Measurements from ENCODE around the gene PNPLA3.
A peak's percentile ranks its signal among the peaks of the same experiment; 100 is the strongest.

PNPLA3 gene

GRCh38 chr22:43968614-43969013 is 45.0 kb downstream of the PNPLA3 start:
- no peak for DNase-seq

GRCh38 chr22:43969021-43969878 is 45.6 kb downstream of the PNPLA3 start:
- DNase-seq = no peak

- no peak for DNase-seq
Observed at GRCh38 chr22:43969989-43970755, 46.6 kb downstream of the PNPLA3 start.

- no peak for DNase-seq
Observed at GRCh38 chr22:43971112-43971511, 47.5 kb downstream of the PNPLA3 start.

GRCh38 chr22:43972931-43973462 is 49.4 kb downstream of the PNPLA3 start:
- DNase-seq = no peak

- no peak for DNase-seq
Observed at GRCh38 chr22:43974028-43974545, 50.5 kb downstream of the PNPLA3 start.

GRCh38 chr22:43975041-43975440 is 51.4 kb downstream of the PNPLA3 start:
- DNase-seq = no peak

GRCh38 chr22:43976861-43977795 is 53.5 kb downstream of the PNPLA3 start:
- no peak for DNase-seq

- no peak for DNase-seq
Observed at GRCh38 chr22:43978558-43978957, 55.0 kb downstream of the PNPLA3 start.

GRCh38 chr22:43980579-43980978 is 57.0 kb downstream of the PNPLA3 start:
- DNase-seq = no peak

- no peak for DNase-seq
Observed at GRCh38 chr22:43980996-43981395, 57.4 kb downstream of the PNPLA3 start.

- no peak for DNase-seq
Observed at GRCh38 chr22:43983808-43984207, 60.2 kb downstream of the PNPLA3 start.

- DNase-seq = no peak
Observed at GRCh38 chr22:43985532-43985931, 61.9 kb downstream of the PNPLA3 start.

- no peak for DNase-seq
Observed at GRCh38 chr22:43988116-43988820, 64.7 kb downstream of the PNPLA3 start.

- no peak for DNase-seq
Observed at GRCh38 chr22:43988960-43989359, 65.4 kb downstream of the PNPLA3 start.

GRCh38 chr22:43990044-43990443 is 66.4 kb downstream of the PNPLA3 start:
- DNase-seq = no peak

- DNase-seq = no peak
Observed at GRCh38 chr22:43991316-43992020, 67.9 kb downstream of the PNPLA3 start.

- peak; percentile 55 for DNase-seq
Observed at GRCh38 chr22:43992331-43992821, 68.8 kb downstream of the PNPLA3 start.

- DNase-seq = peak; percentile 52
Observed at GRCh38 chr22:43993072-43993760, 69.6 kb downstream of the PNPLA3 start.

- no peak for DNase-seq
Observed at GRCh38 chr22:43994006-43994405, 70.4 kb downstream of the PNPLA3 start.

Measured in fibroblast of skin of right quadriceps (primary cell).